ENCODE measurements around the gene MALT1. TPM values are rescaled to one million over a fixed set of nuclear protein-coding genes. Genes with fewer than 3 reads are reported as not detected.
A peak's percentile ranks its signal among the peaks of the same experiment; 100 is the strongest.

MALT1 gene
- total RNA-seq, 3 donors from 2014 or later: 26.7 to 33.5 (median 26.9) TPM

GRCh38 chr18:58766164-58766563 lies 94.9 kb downstream of the MALT1 start:
- H3K36me3 ChIP-seq: no peaks in the 10 kb centered on the region
- H3K27ac ChIP-seq: no peak overlapping the region
- peak in 1 of 2 donors; percentile 7 for DNase-seq (ENCODE audit: low spot score in 2 of 2)
- no peaks in the 10 kb centered on the region for H3K4me1 ChIP-seq
- H3K4me3 ChIP-seq: no peak overlapping the region
- H3K27me3 ChIP-seq: peaks cover 0 to 14% of the 10 kb centered on the region in 2 donors
- no peaks in the 10 kb centered on the region for H3K9me3 ChIP-seq
- TF ChIP-seq POLR2AphosphoS5 (IDR thresholded peaks at IDR 0.05) (no peak), POLR2A (IDR thresholded peaks at IDR 0.05) (no peak)
- TF ChIP-seq, protein P1, sequence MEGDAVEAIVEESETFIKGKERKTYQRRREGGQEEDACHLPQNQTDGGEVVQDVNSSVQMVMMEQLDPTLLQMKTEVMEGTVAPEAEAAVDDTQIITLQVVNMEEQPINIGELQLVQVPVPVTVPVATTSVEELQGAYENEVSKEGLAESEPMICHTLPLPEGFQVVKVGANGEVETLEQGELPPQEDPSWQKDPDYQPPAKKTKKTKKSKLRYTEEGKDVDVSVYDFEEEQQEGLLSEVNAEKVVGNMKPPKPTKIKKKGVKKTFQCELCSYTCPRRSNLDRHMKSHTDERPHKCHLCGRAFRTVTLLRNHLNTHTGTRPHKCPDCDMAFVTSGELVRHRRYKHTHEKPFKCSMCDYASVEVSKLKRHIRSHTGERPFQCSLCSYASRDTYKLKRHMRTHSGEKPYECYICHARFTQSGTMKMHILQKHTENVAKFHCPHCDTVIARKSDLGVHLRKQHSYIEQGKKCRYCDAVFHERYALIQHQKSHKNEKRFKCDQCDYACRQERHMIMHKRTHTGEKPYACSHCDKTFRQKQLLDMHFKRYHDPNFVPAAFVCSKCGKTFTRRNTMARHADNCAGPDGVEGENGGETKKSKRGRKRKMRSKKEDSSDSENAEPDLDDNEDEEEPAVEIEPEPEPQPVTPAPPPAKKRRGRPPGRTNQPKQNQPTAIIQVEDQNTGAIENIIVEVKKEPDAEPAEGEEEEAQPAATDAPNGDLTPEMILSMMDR (IDR thresholded peaks at IDR 0.05): no peak
- intact Hi-C loops (cut with DNase I; ENCODE audit: low total_unique reads): no loop called here

GRCh38 chr18:58766946-58767345 lies 95.7 kb downstream of the MALT1 start:
- intact Hi-C loops (cut with DNase I; ENCODE audit: low total_unique reads): no loop called here
- Histone ChIP-seq H3K27ac (no peak overlapping the region), H3K27me3 (peaks cover 0 to 14% of the 10 kb centered on the region in 2 donors)

DNA sequence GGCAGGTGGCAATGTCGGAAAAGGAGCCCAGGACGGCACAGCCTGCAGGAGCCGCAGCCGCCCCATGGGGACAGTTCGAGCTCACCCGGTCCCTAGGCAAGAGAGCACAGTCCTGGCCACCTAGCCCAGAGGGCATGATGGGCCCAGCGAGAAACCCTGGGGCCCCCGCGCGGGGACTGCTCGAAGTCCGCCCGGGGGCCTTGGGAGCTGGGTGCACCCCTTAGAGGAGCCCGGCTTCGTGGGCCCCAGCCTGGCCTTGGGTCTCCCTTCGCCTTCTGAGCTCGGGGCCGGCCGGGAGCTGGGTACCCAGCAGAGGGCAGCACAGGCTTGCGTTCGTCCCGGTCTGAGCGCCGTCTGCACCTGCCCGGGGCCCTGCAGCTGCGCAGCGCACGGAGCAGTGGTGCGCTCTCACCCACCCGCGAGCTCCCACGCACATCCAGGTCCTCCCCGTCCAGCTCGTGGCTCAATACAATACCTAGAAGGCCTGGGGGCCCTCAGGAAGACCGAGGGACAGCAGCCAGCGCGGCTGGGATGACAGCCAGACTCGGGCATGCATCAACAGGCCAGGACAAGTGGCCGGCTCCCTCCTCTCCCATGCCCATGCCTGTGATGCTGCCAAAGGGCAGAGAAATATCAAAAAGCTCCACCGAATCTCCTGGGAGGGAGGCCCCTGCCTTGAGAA lies 97.2 kb downstream of the MALT1 start:
- Histone ChIP-seq H3K9me3 (no peaks in the 10 kb centered on the region), H3K36me3 (no peaks in the 10 kb centered on the region), H3K4me1 (no peaks in the 10 kb centered on the region), H3K27ac (peak overlapping the region in 1 of 2 donors; percentile 9), H3K27me3 (peaks cover 0 to 14% of the 10 kb centered on the region in 2 donors), H3K4me3 (peak overlapping the region; percentile 1 to 59 (median 23))
- intact Hi-C loops (cut with DNase I; ENCODE audit: low total_unique reads): no loop called here
- no peak for TF ChIP-seq POLR2A (IDR thresholded peaks at IDR 0.05)
- TF ChIP-seq, protein P1 (IDR thresholded peaks at IDR 0.05): peak in 2 of 3 donors; percentile 71 to 72
- DNase-seq (ENCODE audit: low spot score in 2 of 2): peak; percentile 77 to 78

More at GRCh38 chr18:58766946-58767345, 95.7 kb downstream of the MALT1 start:
- no peak for DNase-seq (ENCODE audit: low spot score in 2 of 2)
- no peaks in the 10 kb centered on the region for H3K36me3 ChIP-seq
- TF ChIP-seq POLR2A (IDR thresholded peaks at IDR 0.05) (no peak), POLR2AphosphoS5 (IDR thresholded peaks at IDR 0.05) (no peak)
- TF ChIP-seq, protein P1 (IDR thresholded peaks at IDR 0.05): no peak
- H3K4me1 ChIP-seq: no peaks in the 10 kb centered on the region
- no peaks in the 10 kb centered on the region for H3K9me3 ChIP-seq
- H3K4me3 ChIP-seq: no peak overlapping the region

DNA sequence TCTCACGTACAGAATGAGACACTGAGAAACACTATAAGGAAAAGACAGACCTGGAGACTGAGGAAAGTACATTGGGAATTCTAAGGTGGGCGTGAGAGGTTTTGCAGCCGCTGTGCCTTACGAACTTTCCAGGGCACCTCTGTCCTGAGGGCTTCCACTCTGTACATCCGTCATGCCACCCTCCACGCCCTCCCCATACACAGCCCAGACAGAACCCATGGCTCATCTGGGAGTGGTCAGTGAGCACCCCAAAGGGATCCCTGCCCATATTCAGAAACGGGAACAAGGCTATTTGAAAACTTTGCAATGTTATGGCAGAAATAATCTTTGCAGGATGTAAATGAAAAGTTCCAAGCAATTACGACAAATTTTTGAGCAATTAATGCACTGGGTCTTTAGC lies 98.1 kb downstream of the MALT1 start:
- peak overlapping the region in 1 of 2 donors; percentile 9 for H3K27ac ChIP-seq

DNA sequence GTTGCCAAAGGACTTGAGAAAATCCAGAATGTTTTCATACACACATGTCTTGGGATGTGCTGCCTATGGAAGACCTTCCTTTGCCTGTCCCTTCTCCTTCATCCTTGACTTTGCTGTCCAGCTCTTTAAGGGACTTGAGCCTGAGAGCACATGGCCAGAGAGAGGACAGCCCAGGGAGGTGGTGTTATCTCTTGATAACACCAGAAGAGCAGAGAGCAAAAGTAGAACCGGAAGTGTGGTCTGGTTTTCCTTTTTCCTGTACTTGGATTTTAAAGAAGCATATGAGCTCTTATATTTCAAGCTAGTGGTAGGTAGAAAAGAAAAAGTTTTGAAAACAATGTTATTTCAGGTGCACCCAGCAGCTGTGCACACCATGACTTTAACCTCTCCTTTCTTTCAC lies 99.3 kb downstream of the MALT1 start:
- Histone ChIP-seq H3K9me3 (no peaks in the 10 kb centered on the region), H3K4me1 (no peaks in the 10 kb centered on the region), H3K36me3 (no peaks in the 10 kb centered on the region), H3K27me3 (peaks cover 0 to 7% of the 10 kb centered on the region in 2 donors), H3K4me3 (no peak overlapping the region), H3K27ac (no peak overlapping the region)
- TF ChIP-seq, protein P1 (IDR thresholded peaks at IDR 0.05): no peak
- TF ChIP-seq POLR2AphosphoS5 (IDR thresholded peaks at IDR 0.05) (no peak), POLR2A (IDR thresholded peaks at IDR 0.05) (no peak)
- intact Hi-C loops (cut with DNase I; ENCODE audit: low total_unique reads): loop anchor here (2.0 kb wide), 1 partner anchor 402 kb away; no protein-coding TSS in a partner anchor
- no peak for DNase-seq (ENCODE audit: low spot score in 2 of 2)

More for the DNA sequence above, 98.1 kb downstream of the MALT1 start:
- DNase-seq (ENCODE audit: low spot score in 2 of 2): no peak
- Histone ChIP-seq H3K4me1 (no peaks in the 10 kb centered on the region), H3K9me3 (no peaks in the 10 kb centered on the region), H3K36me3 (no peaks in the 10 kb centered on the region), H3K27me3 (peaks cover 0 to 14% of the 10 kb centered on the region in 2 donors), H3K4me3 (no peak overlapping the region)
- intact Hi-C loops (cut with DNase I; ENCODE audit: low total_unique reads): no loop called here
- no peak for TF ChIP-seq POLR2A (IDR thresholded peaks at IDR 0.05)
- TF ChIP-seq, protein P1 (IDR thresholded peaks at IDR 0.05): no peak
- TF ChIP-seq POLR2AphosphoS5 (IDR thresholded peaks at IDR 0.05): no peak
